ENCODE measurements around the gene PDE4D. TPM values are rescaled to one million over a fixed set of nuclear protein-coding genes. Genes with fewer than 3 reads are reported as not detected.

Gene PDE4D
- total RNA-seq, 1 donor: 12.7 TPM

GRCh38 chr5:59538750-59539121, 354.8 kb downstream of the PDE4D start:
- no peak for DNase-seq (ENCODE audit: low read depth)
- no peak for TF ChIP-seq CTCF (IDR thresholded peaks at IDR 0.05; ENCODE audit: insufficient read depth, low read length)
- H3K4me3 ChIP-seq (ENCODE audit: low read depth, low read length): no peak overlapping the region

- no peak overlapping the region for H3K4me3 ChIP-seq (ENCODE audit: low read depth, low read length)
- TF ChIP-seq CTCF (IDR thresholded peaks at IDR 0.05; ENCODE audit: insufficient read depth, low read length): no peak
- DNase-seq (ENCODE audit: low read depth): no peak
Observed at GRCh38 chr5:59537961-59538749, 355.4 kb downstream of the PDE4D start.

- TF ChIP-seq CTCF (IDR thresholded peaks at IDR 0.05; ENCODE audit: insufficient read depth, low read length): no peak
- H3K4me3 ChIP-seq (ENCODE audit: low read depth, low read length): no peak overlapping the region
- no peak for DNase-seq (ENCODE audit: low read depth)
Observed at GRCh38 chr5:59536875-59537274, 356.7 kb downstream of the PDE4D start.

GRCh38 chr5:59535561-59535960, 358.0 kb downstream of the PDE4D start:
- DNase-seq (ENCODE audit: low read depth): no peak
- no peak overlapping the region for H3K4me3 ChIP-seq (ENCODE audit: low read depth, low read length)
- TF ChIP-seq CTCF (IDR thresholded peaks at IDR 0.05; ENCODE audit: insufficient read depth, low read length): no peak

GRCh38 chr5:59533730-59534108, 359.8 kb downstream of the PDE4D start:
- no peak overlapping the region for H3K4me3 ChIP-seq (ENCODE audit: low read depth, low read length)
- TF ChIP-seq CTCF (IDR thresholded peaks at IDR 0.05; ENCODE audit: insufficient read depth, low read length): no peak
- no peak for DNase-seq (ENCODE audit: low read depth)

- TF ChIP-seq CTCF (IDR thresholded peaks at IDR 0.05; ENCODE audit: insufficient read depth, low read length): no peak
- H3K4me3 ChIP-seq (ENCODE audit: low read depth, low read length): no peak overlapping the region
- DNase-seq (ENCODE audit: low read depth): no peak
Observed at GRCh38 chr5:59532979-59533729, 360.4 kb downstream of the PDE4D start.

All from fibroblast of the aortic adventitia (primary cell).